NCI-H146 (cell line): ENCODE results near the gene RPL19.

Experiments
- DNase-seq: peaks from one replicate; lab custom pipeline; 2025; lab: John Stamatoyannopoulos, UW

Gene RPL19

DNA sequence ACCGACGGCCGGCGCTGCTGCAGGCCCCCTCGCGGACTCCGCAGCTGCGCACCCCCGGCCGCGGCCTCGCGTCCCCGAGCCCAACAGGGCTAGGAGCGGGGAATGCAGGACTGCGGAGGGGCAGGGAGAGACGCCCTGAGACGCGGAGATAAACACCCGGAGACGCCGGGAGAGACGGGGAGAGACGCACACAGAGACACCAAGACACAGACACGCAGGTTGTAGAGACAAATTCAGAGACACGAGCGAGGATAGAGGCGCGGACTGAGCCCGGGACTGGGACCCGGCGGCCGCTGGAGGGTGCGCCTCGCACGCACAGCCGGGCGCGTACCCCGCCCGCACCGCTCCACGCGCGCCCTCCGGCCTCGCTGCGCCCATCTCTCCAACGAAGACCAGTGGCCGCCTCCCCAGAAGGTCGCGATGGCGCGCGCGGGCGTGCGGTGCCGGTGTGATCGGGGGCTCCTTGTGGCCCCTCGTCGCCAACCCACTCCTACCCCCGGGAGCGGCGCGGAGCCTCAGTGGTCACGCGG, 24.8 kb downstream of the RPL19 start:
- DNase-seq = no peak

DNA sequence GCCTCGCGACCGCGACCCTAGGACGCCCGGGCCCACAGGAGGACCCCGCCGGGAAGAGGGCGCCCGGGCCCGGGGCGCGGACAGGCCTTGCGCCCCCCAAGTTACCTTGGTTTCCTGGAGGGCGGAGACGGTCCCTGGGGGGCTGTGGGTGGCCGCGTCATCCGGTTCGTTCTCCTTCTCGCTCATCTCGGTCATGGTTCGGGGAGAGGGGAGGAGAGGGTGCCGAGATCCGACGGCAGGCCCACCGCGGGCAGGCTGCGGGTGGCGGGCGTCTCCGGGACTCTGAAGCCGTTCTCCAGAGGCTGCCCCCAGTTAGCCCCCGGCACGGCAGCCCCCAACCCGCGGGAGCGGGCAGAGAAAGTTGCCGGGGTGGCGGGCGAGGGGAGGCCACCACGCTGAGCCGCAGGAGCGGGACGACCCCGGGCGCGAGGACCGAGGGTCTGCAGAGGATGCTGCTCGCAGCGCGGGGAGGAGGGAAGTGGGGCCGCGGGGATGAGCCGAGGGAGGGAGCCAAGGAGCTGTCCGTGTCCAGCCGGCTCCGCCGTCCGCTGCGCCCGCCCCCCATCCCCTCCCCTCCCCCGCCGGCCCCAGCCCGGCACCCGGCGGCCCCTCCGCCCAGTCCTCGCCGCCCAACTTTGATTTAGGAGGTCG, 25.4 kb downstream of the RPL19 start, which contains the start of gene STAC2:
STAC2 (minus strand) TSS at position 638 of the 651 bp plus-strand sequence; CDS start at position 195, 443 bp downstream.
- DNase-seq = no peak

- peak; percentile 83 for DNase-seq
Measured at GRCh38 chr17:39225959-39226683, 26.0 kb downstream of the RPL19 start.

- DNase-seq = no peak
Measured at GRCh38 chr17:39227364-39227919, 27.4 kb downstream of the RPL19 start.

DNA sequence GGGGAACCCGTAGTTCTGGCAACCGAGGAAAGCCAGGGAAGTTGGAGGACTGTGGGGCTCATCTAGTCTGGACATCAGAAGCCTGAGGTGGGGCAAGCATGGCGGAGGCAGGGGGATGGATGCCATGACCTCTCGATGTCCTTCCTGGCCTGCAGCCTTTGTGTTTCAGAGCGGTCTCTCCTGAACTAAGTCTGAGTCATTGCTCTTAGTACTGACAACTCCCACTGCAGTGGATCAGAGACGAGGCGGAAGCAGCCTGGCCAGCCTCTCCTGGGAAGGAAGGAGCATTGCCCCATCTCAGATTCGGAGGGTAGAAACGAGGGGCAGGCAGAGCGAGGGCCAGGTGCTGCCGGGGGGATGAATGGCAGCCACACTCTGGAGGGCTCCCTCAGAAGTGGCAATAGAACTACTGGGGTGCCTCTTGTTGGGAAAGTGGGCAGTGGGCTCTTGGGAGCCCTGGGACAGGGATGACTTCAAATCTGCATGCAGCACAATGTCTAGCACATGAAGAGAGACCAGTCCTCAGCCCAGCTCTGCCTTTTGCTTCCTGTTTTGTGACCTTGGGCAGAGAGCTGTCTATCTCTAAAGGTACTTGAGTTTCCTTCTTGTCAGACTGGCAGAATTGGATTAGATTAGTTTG, 29.3 kb downstream of the RPL19 start:
- DNase-seq = no peak

DNA sequence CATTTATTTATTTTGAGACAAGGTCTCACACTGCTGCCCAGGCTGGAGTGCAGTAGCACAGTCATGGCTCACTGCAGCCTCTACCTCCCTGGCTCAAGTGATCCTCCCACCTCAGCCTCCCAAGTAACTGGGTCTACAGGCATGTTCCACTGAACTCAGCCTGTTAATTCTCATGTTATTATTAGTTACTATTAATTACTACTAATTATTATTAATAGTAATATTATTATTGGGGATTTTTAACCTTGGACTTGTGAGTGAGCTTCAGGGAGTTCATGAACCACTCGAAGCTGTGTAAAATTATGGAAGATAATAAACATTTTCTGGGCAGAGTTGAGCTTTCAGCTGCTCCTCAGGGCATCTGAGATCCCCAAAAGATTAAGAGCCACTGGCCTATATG, 30.3 kb downstream of the RPL19 start:
- no peak for DNase-seq

DNA sequence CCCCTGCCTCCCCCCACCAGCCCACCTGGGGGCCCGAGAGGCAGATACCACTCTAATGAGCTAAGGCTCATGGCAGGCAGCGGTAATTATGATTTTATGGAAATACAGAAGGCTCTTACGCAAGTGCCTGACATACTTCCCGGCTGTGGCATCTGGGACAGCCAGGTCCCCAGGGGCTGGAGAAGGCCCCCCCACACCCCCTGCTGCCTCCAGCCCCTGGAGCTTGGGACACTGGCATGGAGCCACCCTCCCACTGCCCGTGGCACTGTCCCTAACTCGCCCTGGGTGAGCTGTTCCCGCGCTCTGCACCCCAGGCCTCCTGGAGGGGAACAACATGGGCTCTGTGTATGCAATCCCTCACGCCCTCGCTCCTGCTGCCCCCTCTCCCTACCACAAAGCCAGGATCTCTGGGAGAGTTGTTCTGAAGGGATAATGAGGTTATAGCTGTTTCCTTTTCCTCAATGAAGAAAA, 31.0 kb downstream of the RPL19 start:
- DNase-seq = no peak

GRCh38 chr17:39231591-39232551, 31.8 kb downstream of the RPL19 start:
- peak; percentile 33 for DNase-seq

DNA sequence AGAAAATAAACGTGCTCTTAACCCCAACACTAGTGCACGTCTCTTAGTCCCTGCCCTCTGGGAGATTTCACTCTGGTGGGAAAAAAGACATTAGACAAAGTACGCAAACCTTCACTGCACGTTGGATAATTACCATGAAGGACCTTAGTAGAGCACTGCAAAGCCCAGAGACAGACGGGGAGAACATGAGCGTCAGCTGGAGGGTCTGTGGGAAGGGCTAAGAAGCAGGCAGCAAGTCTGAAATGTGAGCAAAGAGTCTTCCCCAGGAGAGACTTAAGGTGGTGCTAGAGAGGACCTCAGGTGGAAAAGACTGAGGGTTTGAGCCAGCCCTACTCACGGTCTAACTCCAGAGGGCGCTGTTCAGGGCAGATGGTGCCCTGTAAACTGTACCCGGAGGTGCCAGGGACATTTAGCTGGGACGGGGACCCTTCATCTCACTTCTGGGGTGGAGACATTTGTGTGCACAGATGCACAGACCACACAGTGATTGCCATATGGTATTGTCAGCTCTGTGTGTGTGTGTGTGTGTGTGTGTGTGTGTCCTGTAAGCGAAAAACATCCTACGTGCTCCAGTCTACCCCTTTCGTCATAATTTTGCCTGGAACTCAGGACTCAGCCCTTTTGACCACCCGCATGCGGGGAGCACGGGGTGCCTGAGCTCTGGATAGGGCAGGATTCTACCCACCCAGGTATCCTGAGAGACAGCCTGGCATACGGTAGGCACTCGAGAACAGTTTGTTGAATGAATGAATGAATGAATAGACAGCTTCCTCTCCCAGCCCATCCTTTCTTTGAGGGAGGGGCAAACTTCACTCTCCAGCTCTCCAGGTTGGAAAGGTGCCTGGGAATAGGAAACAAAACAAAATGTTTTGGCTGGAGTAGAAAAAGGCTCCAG, 35.7 kb downstream of the RPL19 start:
- peak; percentile 34 for DNase-seq

DNA sequence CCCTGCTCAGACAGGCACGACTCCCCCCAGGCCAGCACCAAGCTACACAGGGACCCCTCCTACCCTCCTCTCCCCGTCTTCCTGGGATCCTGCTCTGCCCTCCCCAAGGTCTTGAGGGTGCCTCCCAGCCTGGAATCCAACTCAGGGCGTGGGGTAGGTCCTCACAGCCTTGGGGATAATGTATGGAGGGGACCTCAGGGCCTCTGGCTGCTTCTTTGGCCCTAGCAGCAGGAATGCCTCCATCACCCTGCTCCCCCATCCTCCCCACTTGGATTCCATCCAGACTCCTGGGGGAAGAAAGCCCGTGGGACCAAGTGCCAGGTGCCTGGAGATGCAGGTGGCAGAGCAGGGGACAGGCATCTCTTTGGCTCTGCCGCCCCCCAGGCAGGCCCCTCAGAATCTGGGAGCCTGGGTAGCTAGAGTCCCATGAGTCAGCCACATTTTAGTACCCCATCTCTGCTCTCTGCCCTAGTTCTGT, 36.4 kb downstream of the RPL19 start:
- peak; percentile 62 for DNase-seq

GRCh38 chr17:39236981-39237441, 36.9 kb downstream of the RPL19 start:
- DNase-seq = peak; percentile 95

DNA sequence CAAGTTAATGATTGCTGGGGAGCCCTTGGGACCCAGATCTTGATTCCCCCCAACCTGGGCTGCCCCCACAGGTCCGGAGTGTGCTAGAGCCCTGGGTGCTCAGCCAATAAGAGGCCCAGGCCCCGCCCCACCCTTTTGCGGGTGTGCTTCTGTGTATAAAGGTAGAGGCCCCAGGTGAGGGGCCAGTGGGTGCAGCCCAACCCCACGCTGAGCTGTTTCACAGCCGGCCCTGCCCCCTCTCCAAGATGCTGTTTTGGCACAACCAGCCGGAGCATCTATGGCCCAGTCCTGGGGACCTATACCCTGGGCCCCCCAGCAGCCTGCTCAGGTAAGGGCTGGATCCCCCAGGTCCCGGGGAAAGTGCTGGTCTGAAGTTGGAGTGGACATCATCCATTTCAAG, 37.5 kb downstream of the RPL19 start:
- DNase-seq = no peak

- no peak for DNase-seq
Measured at GRCh38 chr17:39238311-39238972, 38.4 kb downstream of the RPL19 start.

GRCh38 chr17:39239640-39240314, 39.7 kb downstream of the RPL19 start:
- DNase-seq = peak; percentile 78

- DNase-seq = no peak
Measured at GRCh38 chr17:39240631-39241030, 40.5 kb downstream of the RPL19 start.

- no peak for DNase-seq
Measured at GRCh38 chr17:39243155-39243554, 43.1 kb downstream of the RPL19 start.

GRCh38 chr17:39244016-39244599, 44.0 kb downstream of the RPL19 start:
- DNase-seq = no peak
